ENCODE data around the gene ERN1. TPM values are rescaled to one million over a fixed set of nuclear protein-coding genes. Genes with fewer than 3 reads are reported as not detected.

The ERN1 gene
- total RNA-seq, 1 experiment from 2014 or later, result 13.5 TPM

DNA sequence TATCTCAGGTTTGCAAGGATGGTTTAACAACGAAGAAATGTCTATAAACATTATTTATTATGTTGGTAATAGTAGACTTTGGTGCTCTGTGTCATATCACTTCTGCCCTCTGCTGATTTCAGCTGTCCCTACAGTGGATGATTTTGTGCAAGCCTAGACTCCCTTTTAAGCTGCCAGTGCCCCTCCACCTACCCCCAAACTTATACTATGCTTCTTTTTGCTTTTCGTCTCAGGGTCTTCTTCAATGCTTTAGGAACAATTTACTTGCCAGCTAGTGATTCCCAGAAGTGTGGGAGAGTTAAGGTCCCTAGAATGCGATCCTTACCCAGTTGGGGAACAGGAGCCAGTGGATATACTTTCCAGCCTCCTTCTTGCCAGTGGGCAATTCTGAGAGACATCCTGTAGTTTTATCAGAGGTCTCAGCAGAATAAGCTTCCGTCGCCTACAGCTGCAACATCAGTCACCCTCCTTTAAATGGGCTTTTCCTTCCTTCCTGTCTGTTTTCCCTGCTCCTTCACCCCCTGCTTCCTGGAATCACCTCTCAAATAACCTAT is 113.6 kb downstream of the ERN1 start:
- BruUV-seq (replicated peaks), result no TSS peak
- no peak overlapping the region for H3K27ac ChIP-seq (ENCODE audit: low read length)
- no peak overlapping the region for H3K4me3 ChIP-seq (ENCODE audit: low read length)
- no peaks in the 10 kb centered on the region for H3K4me1 ChIP-seq (ENCODE audit: insufficient read depth, low read length)
- ChIA-PET POLR2A (ENCODE audit: unreplicated experiment) (no interaction called here), CTCF (interaction anchor here (0.5 to 2.1 kb wide), 5 partner anchors 10 to 402 kb away, joined by 3 to 8 read pairs (median 6); no protein-coding TSS in a partner anchor)
- no peak overlapping the region for H3K4me2 ChIP-seq (ENCODE audit: low read length)
- H3K79me2 ChIP-seq (ENCODE audit: low read length), result no peaks in the 10 kb centered on the region
- H3K36me3 ChIP-seq (ENCODE audit: low read depth, low read length), result no peaks in the 10 kb centered on the region
- ATAC-seq, result peak; percentile 78
- H3F3A ChIP-seq (ENCODE audit: low read length, unreplicated experiment), result no peaks in the 10 kb centered on the region
- TF ChIP-seq EZH2 (IDR thresholded peaks at IDR 0.05; ENCODE audit: low read length, unreplicated experiment), result no peak
- TF ChIP-seq, protein P1, sequence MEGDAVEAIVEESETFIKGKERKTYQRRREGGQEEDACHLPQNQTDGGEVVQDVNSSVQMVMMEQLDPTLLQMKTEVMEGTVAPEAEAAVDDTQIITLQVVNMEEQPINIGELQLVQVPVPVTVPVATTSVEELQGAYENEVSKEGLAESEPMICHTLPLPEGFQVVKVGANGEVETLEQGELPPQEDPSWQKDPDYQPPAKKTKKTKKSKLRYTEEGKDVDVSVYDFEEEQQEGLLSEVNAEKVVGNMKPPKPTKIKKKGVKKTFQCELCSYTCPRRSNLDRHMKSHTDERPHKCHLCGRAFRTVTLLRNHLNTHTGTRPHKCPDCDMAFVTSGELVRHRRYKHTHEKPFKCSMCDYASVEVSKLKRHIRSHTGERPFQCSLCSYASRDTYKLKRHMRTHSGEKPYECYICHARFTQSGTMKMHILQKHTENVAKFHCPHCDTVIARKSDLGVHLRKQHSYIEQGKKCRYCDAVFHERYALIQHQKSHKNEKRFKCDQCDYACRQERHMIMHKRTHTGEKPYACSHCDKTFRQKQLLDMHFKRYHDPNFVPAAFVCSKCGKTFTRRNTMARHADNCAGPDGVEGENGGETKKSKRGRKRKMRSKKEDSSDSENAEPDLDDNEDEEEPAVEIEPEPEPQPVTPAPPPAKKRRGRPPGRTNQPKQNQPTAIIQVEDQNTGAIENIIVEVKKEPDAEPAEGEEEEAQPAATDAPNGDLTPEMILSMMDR (conservative IDR thresholded peaks at IDR 0.05; ENCODE audit: low read depth, low read length), result peak; percentile 55; the same call in 1 of the 2 replicates
- no peaks in the 10 kb centered on the region for H3K27me3 ChIP-seq (ENCODE audit: low read length)
- H3K9me3 ChIP-seq (ENCODE audit: low read length), result no peaks in the 10 kb centered on the region
- DNase-seq, result no peak
- H2AFZ ChIP-seq (ENCODE audit: low read length), result no peak overlapping the region
- no peak overlapping the region for H3K9ac ChIP-seq (ENCODE audit: low read length)
- H4K20me1 ChIP-seq (ENCODE audit: low read length), result no peaks in the 10 kb centered on the region
- no peaks in the 10 kb centered on the region for H3K9me2 ChIP-seq (replicated peaks; ENCODE audit: low read length)
- intact Hi-C loops (cut with micrococcal nuclease), result loop anchor here (2.0 kb wide), 1 partner anchor 98 kb away; the partner anchor contains the start of gene GH1

- no peaks in the 10 kb centered on the region for H4K20me1 ChIP-seq (ENCODE audit: low read length)
- no peak overlapping the region for H2AFZ ChIP-seq (ENCODE audit: low read length)
- H3K27ac ChIP-seq (ENCODE audit: low read length), result no peak overlapping the region
- TF ChIP-seq EZH2 (IDR thresholded peaks at IDR 0.05; ENCODE audit: low read length, unreplicated experiment), result no peak
- no peak for TF ChIP-seq EZH2phosphoT487 (IDR thresholded peaks at IDR 0.05; ENCODE audit: borderline replicate concordance, low read length)
- TF ChIP-seq, protein P1 (conservative IDR thresholded peaks at IDR 0.05; ENCODE audit: low read depth, low read length), result no peak
- H3F3A ChIP-seq (ENCODE audit: low read length, unreplicated experiment), result no peaks in the 10 kb centered on the region
- no peaks in the 10 kb centered on the region for H3K27me3 ChIP-seq (ENCODE audit: low read length)
- BruUV-seq (replicated peaks), result no TSS peak
- H3K79me2 ChIP-seq (ENCODE audit: low read length), result no peaks in the 10 kb centered on the region
- ATAC-seq (no peak), DNase-seq (no peak)
- no peaks in the 10 kb centered on the region for H3K36me3 ChIP-seq (ENCODE audit: low read depth, low read length)
- peaks cover under 1% of the 10 kb centered on the region; the same call in 1 of the 2 replicates for H3K9me3 ChIP-seq (ENCODE audit: low read length)
- ChIA-PET POLR2A (ENCODE audit: unreplicated experiment) (no interaction called here), CTCF (no interaction called here)
- H3K9me2 ChIP-seq (replicated peaks; ENCODE audit: low read length), result no peaks in the 10 kb centered on the region
- no peak overlapping the region for H3K9ac ChIP-seq (ENCODE audit: low read length)
- intact Hi-C loops (cut with micrococcal nuclease), result no loop called here
- H3K4me3 ChIP-seq (ENCODE audit: low read length), result no peak overlapping the region
- H3K4me1 ChIP-seq (ENCODE audit: insufficient read depth, low read length), result no peaks in the 10 kb centered on the region
- H3K4me2 ChIP-seq (ENCODE audit: low read length), result no peak overlapping the region
These were observed 114.5 kb downstream of the ERN1 start for GRCh38 chr17:64015447-64015846.

Data from PC-3 (cell line).